Hepatocyte (in vitro differentiated cells): Measurements from ENCODE around the gene MASP1. TPM values are rescaled to one million over a fixed set of nuclear protein-coding genes. Genes with fewer than 3 reads are reported as not detected.

Experiments used
- DNase-seq: peaks from one replicate; pipeline ENCODE4 v3.0.0-alpha.2; 2016; ENCODE audit warnings: low spot score
- H2AFZ ChIP-seq: fragments of 200-600 bp; sonication (generic); 2 replicates; pipeline ENCODE4 v1.6.0; 2016; ENCODE audit warnings: antibody characterized with exemption, mild to moderate bottlenecking
- H3K27ac ChIP-seq: fragments of 200-600 bp; sonication (generic); 2 replicates; pipeline ENCODE4 v1.5.1; 2016; ENCODE audit warnings: mild to moderate bottlenecking
- H3K27me3 ChIP-seq: fragments of 200-600 bp; sonication (generic); 2 replicates; pipeline ENCODE4 v1.6.1; 2016
- H3K36me3 ChIP-seq: fragments of 200-600 bp; sonication (generic); replicated peaks from 2 replicates; pipeline ENCODE4 v1.5.1; 2016; ENCODE audit warnings: low read depth; ENCODE audit not compliant: insufficient read depth
- H3K4me1 ChIP-seq: fragments of 200-600 bp; sonication (generic); 2 replicates; pipeline ENCODE4 v1.5.1; 2016; ENCODE audit warnings: mild to moderate bottlenecking, moderate library complexity; ENCODE audit not compliant: insufficient read depth
- H3K4me2 ChIP-seq: fragments of 200-600 bp; sonication (generic); 2 replicates; pipeline ENCODE4 v1.6.0; 2016
- H3K4me3 ChIP-seq: fragments of 200-600 bp; sonication (generic); 2 replicates; pipeline ENCODE4 v1.5.1; 2016; ENCODE audit warnings: mild to moderate bottlenecking
- H3K79me2 ChIP-seq: fragments of 200-600 bp; sonication (generic); 2 replicates; pipeline ENCODE4 v1.6.0; 2017; ENCODE audit warnings: mild to moderate bottlenecking
- H3K9me2 ChIP-seq: fragments of 200-600 bp; sonication (generic); replicated peaks from 2 replicates; pipeline ENCODE4 v1.6.0; 2017; ENCODE audit warnings: mild to moderate bottlenecking; ENCODE audit not compliant: insufficient read depth
- H3K9me3 ChIP-seq: fragments of 200-600 bp; sonication (generic); 2 replicates; pipeline ENCODE4 v1.5.1; 2016; ENCODE audit warnings: low read depth, mild to moderate bottlenecking
- H4K20me1 ChIP-seq: fragments of 200-600 bp; sonication (generic); 2 replicates; pipeline ENCODE4 v1.6.0; 2016; ENCODE audit warnings: mild to moderate bottlenecking; ENCODE audit not compliant: insufficient read depth, poor library complexity, severe bottlenecking
- EZH2 ChIP-seq: fragments of 200-600 bp; sonication (generic); IDR thresholded peaks from 2 replicates; pipeline ENCODE4 v1.6.1; 2016; ENCODE audit warnings: antibody characterized with exemption, mild to moderate bottlenecking, borderline replicate concordance
- EZH2phosphoT487 ChIP-seq: fragments of 200-600 bp; sonication (generic); IDR thresholded peaks from one replicate; pipeline ENCODE4 v1.6.1; 2018; ENCODE audit warnings: antibody characterized with exemption, mild to moderate bottlenecking, low read depth, moderate library complexity; ENCODE audit not compliant: unreplicated experiment, severe bottlenecking
- WGBS: methylation state at CpG from one replicate; pipeline ENCODE4 v1.1.6; 2016; ENCODE audit warnings: low lambda C conversion rate; ENCODE audit errors: missing lambda C conversion rate; 5-methylcytosine and 5-hydroxymethylcytosine counted together
- polyA plus RNA-seq: library from polyadenylated mRNA; unstranded; fragments of >200 nt; fragmentation: Nextera tagmentation; extraction: Ambion mirVana; gene quantifications from 2 replicates; pipeline ENCODE4 v1.2.1, GENCODE V29; 2016
- total RNA-seq: library from RNA; depleted of rRNA; stranded (reverse); fragments of >200 nt; gene quantifications from 2 replicates; pipeline ENCODE4 v1.2.3, GENCODE V29; 2014
- TF ChIP-seq, protein P1 (sequence below): fragments of 200-600 bp; sonication (generic); IDR thresholded peaks from 2 replicates; pipeline ENCODE4 v1.5.1; 2016; ENCODE audit warnings: antibody characterized with exemption, mild to moderate bottlenecking; ENCODE audit not compliant: poor library complexity

The MASP1 gene
- total and polyA plus RNA-seq, 2 experiments from 2014 or later, result 23.3 to 29.0 TPM

DNA sequence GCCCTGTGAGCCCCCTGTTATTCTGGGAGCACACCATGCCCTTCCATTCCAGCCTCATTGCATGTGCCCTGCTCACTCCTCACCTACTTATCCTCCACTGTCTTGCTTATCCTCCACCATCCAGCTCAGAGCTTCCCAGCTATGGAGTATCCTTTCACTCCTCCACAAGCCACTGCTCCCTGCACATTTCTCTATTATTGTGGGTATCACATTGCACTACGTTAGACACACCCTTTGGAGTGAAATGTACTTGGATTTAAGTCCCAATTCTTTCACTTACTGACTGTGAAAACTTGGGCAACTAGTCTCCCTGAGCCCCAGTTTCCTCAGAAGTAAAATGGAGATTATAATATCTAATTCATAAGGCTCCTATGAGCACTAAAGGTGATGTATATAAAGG lies 4.3 kb downstream of the MASP1 start:
- no peaks in the 10 kb centered on the region for H3K27me3 ChIP-seq
- H3K36me3 ChIP-seq, result no peaks in the 10 kb centered on the region
- H3K9me2 ChIP-seq, result no peaks in the 10 kb centered on the region
- H3K9me3 ChIP-seq, result no peaks in the 10 kb centered on the region
- WGBS, result 79% methylated on average over 1 of the region's 1 CpG
- H3K4me3 ChIP-seq, result no peak overlapping the region
- DNase-seq, result no peak
- no peak overlapping the region for H2AFZ ChIP-seq
- no peaks in the 10 kb centered on the region for H4K20me1 ChIP-seq
- H3K4me2 ChIP-seq, result no peak overlapping the region
- H3K79me2 ChIP-seq, result peaks cover 12% of the 10 kb centered on the region
- peaks cover 25% of the 10 kb centered on the region for H3K4me1 ChIP-seq
- TF ChIP-seq EZH2 (no peak), EZH2phosphoT487 (no peak)
- TF ChIP-seq, protein P1, sequence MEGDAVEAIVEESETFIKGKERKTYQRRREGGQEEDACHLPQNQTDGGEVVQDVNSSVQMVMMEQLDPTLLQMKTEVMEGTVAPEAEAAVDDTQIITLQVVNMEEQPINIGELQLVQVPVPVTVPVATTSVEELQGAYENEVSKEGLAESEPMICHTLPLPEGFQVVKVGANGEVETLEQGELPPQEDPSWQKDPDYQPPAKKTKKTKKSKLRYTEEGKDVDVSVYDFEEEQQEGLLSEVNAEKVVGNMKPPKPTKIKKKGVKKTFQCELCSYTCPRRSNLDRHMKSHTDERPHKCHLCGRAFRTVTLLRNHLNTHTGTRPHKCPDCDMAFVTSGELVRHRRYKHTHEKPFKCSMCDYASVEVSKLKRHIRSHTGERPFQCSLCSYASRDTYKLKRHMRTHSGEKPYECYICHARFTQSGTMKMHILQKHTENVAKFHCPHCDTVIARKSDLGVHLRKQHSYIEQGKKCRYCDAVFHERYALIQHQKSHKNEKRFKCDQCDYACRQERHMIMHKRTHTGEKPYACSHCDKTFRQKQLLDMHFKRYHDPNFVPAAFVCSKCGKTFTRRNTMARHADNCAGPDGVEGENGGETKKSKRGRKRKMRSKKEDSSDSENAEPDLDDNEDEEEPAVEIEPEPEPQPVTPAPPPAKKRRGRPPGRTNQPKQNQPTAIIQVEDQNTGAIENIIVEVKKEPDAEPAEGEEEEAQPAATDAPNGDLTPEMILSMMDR, result no peak
- H3K27ac ChIP-seq, result peak overlapping the region; percentile 56

DNA sequence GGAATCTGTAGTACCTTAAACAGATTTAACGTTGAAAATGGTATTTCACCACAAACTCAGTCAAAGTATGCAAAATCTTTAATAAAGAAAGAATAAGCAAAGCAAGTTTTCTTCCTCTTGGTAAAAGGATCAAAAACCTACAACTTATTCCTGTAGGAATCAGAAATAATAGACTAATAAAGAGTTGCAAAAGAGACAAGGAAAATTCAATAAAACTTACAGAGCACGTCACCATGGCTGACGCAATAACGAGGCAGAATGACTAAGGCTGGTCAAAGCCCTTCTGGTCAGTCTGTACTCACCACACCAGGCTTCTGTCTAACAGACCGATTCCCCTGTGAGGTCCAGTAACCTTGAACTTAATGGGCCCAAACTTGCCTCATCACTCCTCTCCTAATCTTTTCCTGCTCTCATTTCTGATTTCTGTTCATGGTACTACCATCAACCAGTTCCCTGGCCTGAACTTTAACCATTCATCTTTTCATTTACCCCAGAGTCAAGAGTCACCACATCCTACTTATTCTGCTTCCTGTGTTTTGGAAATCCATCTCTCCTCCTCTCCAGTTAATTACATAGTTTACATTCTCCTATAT lies 5.0 kb downstream of the MASP1 start:
- peaks cover 18% of the 10 kb centered on the region for H3K4me1 ChIP-seq
- H4K20me1 ChIP-seq, result no peaks in the 10 kb centered on the region
- no peak overlapping the region for H3K4me3 ChIP-seq
- no peak overlapping the region for H3K4me2 ChIP-seq
- WGBS, result 73% methylated on average over 5 of the region's 5 CpGs
- H3K36me3 ChIP-seq, result no peaks in the 10 kb centered on the region
- H2AFZ ChIP-seq, result no peak overlapping the region
- peaks cover 12% of the 10 kb centered on the region for H3K79me2 ChIP-seq
- H3K27ac ChIP-seq, result peak overlapping the region; percentile 56
- no peaks in the 10 kb centered on the region for H3K9me2 ChIP-seq
- H3K27me3 ChIP-seq, result no peaks in the 10 kb centered on the region
- no peaks in the 10 kb centered on the region for H3K9me3 ChIP-seq
- peak; percentile 65 for DNase-seq
- no peak for TF ChIP-seq EZH2
- no peak for TF ChIP-seq EZH2phosphoT487
- TF ChIP-seq, protein P1, result no peak

DNA sequence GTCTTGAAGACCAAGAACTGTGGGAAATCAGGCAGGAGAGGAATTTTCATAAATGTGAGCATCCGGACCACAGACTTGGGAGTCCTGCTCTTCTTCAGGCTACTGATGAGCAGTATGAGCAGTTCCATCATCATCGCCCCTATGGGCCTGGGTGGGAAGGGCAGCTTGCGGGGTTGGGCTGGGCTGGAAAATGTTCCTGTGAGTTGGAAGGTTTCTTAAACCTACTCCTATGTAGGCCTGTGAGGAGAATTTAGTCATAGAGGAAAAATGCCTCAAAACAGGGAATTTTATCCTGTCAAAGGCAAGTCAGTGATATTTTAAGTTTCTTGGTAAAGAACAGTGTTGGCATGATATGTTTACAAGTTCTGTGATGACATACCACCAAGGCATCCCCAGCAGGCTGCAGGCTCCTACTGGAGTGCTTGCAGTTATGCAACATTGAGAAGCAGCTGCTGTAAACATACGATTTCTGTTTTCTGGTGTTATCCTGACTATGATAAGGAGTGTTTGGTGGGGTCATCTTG lies 10.3 kb downstream of the MASP1 start:
- H4K20me1 ChIP-seq, result no peaks in the 10 kb centered on the region
- H3K9me3 ChIP-seq, result no peaks in the 10 kb centered on the region
- WGBS, result 54% methylated on average over 4 of the region's 4 CpGs
- peak; percentile 38 for DNase-seq
- no peaks in the 10 kb centered on the region for H3K79me2 ChIP-seq
- no peaks in the 10 kb centered on the region for H3K9me2 ChIP-seq
- peaks cover 3% of the 10 kb centered on the region for H3K4me1 ChIP-seq
- no peak overlapping the region for H3K4me2 ChIP-seq
- no peak overlapping the region for H3K4me3 ChIP-seq
- no peaks in the 10 kb centered on the region for H3K27me3 ChIP-seq
- H3K36me3 ChIP-seq, result no peaks in the 10 kb centered on the region
- no peak overlapping the region for H2AFZ ChIP-seq
- peak overlapping the region; percentile 55 for H3K27ac ChIP-seq
- TF ChIP-seq EZH2 (no peak), EZH2phosphoT487 (no peak)
- TF ChIP-seq, protein P1, result peak; percentile 6

DNA sequence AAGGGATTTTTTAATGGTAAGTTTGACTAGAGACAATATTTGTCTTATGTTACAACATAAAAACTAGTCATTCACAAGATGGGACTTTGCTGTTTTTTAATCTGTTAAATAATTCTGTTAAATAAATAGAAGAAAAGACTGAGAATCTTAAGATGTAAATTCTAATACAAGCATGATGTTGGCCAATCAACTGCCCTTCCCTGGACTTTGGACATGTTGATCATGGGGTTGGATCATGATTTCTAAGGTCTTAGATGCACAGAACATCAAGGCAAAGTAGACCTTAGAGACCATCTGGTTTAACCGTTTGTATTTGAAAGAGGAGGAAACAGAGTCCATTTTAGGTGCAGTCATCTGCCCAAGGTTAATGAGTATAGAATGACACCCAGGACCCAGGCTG lies 10.9 kb downstream of the MASP1 start:
- DNase-seq, result no peak
- no peak overlapping the region for H2AFZ ChIP-seq
- no peaks in the 10 kb centered on the region for H4K20me1 ChIP-seq
- H3K27me3 ChIP-seq, result no peaks in the 10 kb centered on the region
- H3K9me3 ChIP-seq, result no peaks in the 10 kb centered on the region
- no peaks in the 10 kb centered on the region for H3K36me3 ChIP-seq
- H3K4me3 ChIP-seq, result no peak overlapping the region
- no peak overlapping the region for H3K4me2 ChIP-seq
- TF ChIP-seq, protein P1, result no peak
- TF ChIP-seq EZH2 (no peak), EZH2phosphoT487 (no peak)
- H3K4me1 ChIP-seq, result no peaks in the 10 kb centered on the region
- H3K79me2 ChIP-seq, result no peaks in the 10 kb centered on the region
- peak overlapping the region; percentile 55 for H3K27ac ChIP-seq
- no peaks in the 10 kb centered on the region for H3K9me2 ChIP-seq
- 95% methylated on average over 1 of the region's 1 CpG for WGBS
